ENCODE measurements around the gene ENTREP1. TPM values are rescaled to one million over a fixed set of nuclear protein-coding genes. Genes with fewer than 3 reads are reported as not detected.

The ENTREP1 gene
- total and polyA plus RNA-seq, 2 of the 4 experiments (the other 2 are of a cell fraction), result not detected

DNA sequence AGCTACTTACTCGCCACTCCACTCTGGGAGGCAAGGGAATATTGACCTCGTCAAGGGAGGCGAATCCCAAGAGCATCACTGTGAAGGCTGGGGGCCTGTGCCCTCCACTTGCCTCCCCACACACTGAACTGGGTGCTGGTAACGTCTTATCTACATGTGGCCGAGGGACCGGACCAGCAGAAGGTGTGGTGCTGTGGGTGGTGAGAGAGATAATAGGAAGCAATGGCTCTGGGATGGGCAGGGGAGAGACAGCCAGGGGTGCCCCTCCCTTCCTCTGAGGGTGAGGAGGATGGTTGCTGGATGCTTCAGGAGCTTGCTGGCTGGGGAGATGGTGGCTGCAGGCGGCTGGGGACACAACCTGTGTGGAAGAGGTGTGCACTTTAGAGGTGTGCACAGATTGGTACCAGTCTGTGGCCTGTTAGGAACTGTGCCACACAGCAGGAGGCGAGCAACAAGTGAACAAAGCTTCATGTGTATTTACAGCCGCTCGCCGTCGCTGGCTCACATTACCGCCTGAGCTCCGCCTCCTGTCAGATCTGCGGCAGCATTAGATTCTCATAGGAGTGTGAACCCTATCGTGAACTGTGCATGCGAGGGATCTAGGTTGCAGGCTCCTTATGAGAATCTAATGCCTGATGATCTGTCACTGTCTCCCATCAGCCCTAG, 100.3 kb downstream of the ENTREP1 start:
- H3K4me3 ChIP-seq (ENCODE audit: insufficient read depth, low read depth, low read length), result no peak overlapping the region

More for the DNA sequence above, 100.3 kb downstream of the ENTREP1 start:
- no peaks in the 10 kb centered on the region for H3K4me1 ChIP-seq (ENCODE audit: control insufficient read depth, insufficient read depth, low read length)
- H3K27ac ChIP-seq (ENCODE audit: insufficient read depth, low read length), result no peak overlapping the region
- no peak overlapping the region for H2AFZ ChIP-seq (replicated peaks; ENCODE audit: low read length, poor library complexity)
- dilution Hi-C loops (cut with HindIII; ENCODE audit: low sequenced_read_pairs, unreplicated experiment) (no loop called here), intact Hi-C loops (cut with micrococcal nuclease) (loop anchor here (10.0 kb wide), 1 partner anchor 690 kb away; no protein-coding TSS in a partner anchor), in situ Hi-C loops (cut with MboI; ENCODE audit: low sequenced_read_pairs) (loop anchor here (10.0 kb wide), 1 partner anchor 800 kb away; no protein-coding TSS in a partner anchor)
- 96% methylated on average over 8 of the region's 17 CpGs; no CpG with 5 or more reads in 1 of the 2 experiments for WGBS, 2 experiments (ENCODE audit: extremely low coverage in 2 of 2, insufficient read length in 1 of 2)
- no peaks in the 10 kb centered on the region for H4K20me1 ChIP-seq (ENCODE audit: insufficient read depth, low read length)
- no peak overlapping the region for H4K5ac ChIP-seq (ENCODE audit: low read depth, low read length)
- no peaks in the 10 kb centered on the region for H3K9me3 ChIP-seq (ENCODE audit: control insufficient read depth, insufficient read depth, low read length)
- no peak overlapping the region for H2BK120ac ChIP-seq (ENCODE audit: low read depth, low read length)
- H4K8ac ChIP-seq (ENCODE audit: low read depth in 2 of 2, low read length in 2 of 2), result no peak overlapping the region
- no peak for TF ChIP-seq POLR2A (IDR thresholded peaks at IDR 0.05; ENCODE audit: low read depth, low read length)
- H3K18ac ChIP-seq (ENCODE audit: low read depth, low read length), result no peak overlapping the region
- H3K36me3 ChIP-seq (ENCODE audit: control insufficient read depth, insufficient read depth, low read length), result no peaks in the 10 kb centered on the region
- no peak overlapping the region for H2BK20ac ChIP-seq (ENCODE audit: low read depth, low read length)
- H3K4me2 ChIP-seq (ENCODE audit: low read depth, low read length), result no peak overlapping the region
- H2AK9ac ChIP-seq (replicated peaks; ENCODE audit: low read depth, low read length, poor library complexity), result no peak overlapping the region
- H3K9ac ChIP-seq (ENCODE audit: low read depth, low read length), result no peak overlapping the region
- no peak overlapping the region for H3K14ac ChIP-seq (replicated peaks; ENCODE audit: low read depth, low read length)
- no peak overlapping the region for H2AK5ac ChIP-seq (ENCODE audit: low read depth, low read length)
- no peak overlapping the region for H4K91ac ChIP-seq (ENCODE audit: insufficient read depth, low read depth, low read length)
- no peaks in the 10 kb centered on the region for H3K79me1 ChIP-seq (ENCODE audit: low read depth in 1 of 2, low read length in 2 of 2)
- BruUV-seq (replicated peaks), result no TSS peak
- CTCF ChIA-PET, result no interaction called here
- POLR2A ChIA-PET (ENCODE audit: unreplicated experiment), result no interaction called here
- H2BK15ac ChIP-seq (ENCODE audit: low read depth, low read length), result no peak overlapping the region
- no peaks in the 10 kb centered on the region; the same call in 1 of the 2 replicates for H3K27me3 ChIP-seq (ENCODE audit: control insufficient read depth, insufficient read depth, low read length)
- no peak overlapping the region for H3K23ac ChIP-seq (ENCODE audit: low read depth, low read length)
- ATAC-seq (ENCODE audit: low read depth) (no peak), DNase-seq (no peak)
- no peaks in the 10 kb centered on the region for H3K9me1 ChIP-seq (ENCODE audit: insufficient read depth, low read length)
- no peak overlapping the region for H3K56ac ChIP-seq (ENCODE audit: extremely low read depth, insufficient read depth, low read length)
- H3K4ac ChIP-seq (ENCODE audit: low read depth, low read length), result no peak overlapping the region
- no peak overlapping the region for H2BK5ac ChIP-seq (ENCODE audit: low read depth, low read length, poor library complexity, severe bottlenecking)

Measured in IMR-90 (cell line).